Urothelium cell line (cell line): Measurements from ENCODE around the gene DKKL1.
A peak's percentile ranks its signal among the peaks of the same experiment; 100 is the strongest.

Experiments
- DNase-seq: peaks from one replicate; pipeline ENCODE4 v3.0.0; 2011; ENCODE audit warnings: low spot score, mixed read lengths
- FAIRE-seq: peaks from 2 replicates; lab custom pipeline; 2011; peaks lifted over from hg19 to GRCh38; lab: Jason Lieb, UNC

Gene DKKL1

DNA sequence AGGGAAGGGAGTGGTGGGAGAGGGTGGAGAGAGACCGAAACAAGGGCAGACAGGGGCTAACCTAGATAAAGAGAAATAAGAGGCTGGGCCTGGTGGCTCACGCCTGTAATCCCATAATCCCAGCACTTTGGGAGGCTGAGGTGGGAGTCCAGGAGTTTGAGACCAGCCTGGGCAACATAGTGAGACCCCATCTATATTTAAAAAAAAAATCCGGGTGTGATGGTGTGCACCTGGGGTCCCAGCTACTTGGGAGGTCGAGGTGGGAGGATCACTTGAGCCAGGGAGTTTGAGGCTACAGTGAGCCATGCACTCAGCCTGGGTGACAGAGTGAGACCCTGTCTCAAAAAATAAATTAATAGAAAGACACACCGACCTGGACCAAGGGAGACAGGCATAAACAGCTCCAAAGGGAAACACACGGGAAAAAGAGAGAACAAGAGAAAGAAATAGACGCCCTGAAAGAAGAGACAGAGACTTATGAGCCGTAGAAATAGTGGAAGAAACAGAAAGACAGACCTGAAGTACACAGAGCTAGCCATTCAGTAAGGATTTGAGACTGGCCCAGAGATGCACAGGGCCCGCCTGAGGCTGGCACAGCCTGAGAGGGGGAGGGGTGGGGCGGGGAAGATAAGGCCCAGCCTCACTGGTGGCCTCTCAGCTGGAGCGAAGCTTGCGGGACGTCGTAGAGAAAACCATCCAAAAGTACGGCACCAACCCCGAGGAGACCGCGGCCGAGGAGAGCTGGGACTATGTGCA lies 26.2 kb upstream of the DKKL1 start:
- DNase-seq (no peak), FAIRE-seq (no peak)

DNA sequence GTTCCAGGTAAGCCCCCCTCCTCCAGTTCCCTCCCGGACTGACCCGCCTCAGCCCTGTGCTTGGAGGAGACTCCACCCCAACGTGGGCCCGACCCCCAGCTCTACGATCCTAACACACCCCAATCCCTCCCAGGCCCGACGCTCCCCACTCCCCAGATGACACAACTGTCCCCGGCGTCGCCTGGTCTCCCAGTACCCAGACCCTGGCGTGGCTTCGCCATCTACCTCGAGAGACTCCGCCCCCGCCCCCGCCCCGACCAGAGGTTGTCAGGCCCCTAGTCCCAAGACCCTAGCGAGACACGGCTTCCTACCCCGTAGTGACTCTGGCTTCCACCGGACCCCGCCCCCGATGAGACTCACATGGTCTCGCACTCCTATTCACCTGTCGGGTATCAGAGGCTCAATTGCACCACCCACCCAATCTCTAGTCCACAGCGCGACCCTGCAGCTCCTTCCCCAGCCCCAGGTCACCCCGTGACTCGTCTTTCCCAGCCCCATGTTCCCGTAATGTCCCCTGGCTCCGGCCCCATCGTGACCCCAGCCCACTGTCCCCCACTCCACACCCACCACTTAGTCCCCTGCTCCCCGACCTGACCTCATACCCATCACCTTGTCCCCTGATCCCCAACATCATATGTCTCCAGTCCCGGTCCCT lies 25.5 kb upstream of the DKKL1 start:
- FAIRE-seq = no peak
- no peak for DNase-seq

DNA sequence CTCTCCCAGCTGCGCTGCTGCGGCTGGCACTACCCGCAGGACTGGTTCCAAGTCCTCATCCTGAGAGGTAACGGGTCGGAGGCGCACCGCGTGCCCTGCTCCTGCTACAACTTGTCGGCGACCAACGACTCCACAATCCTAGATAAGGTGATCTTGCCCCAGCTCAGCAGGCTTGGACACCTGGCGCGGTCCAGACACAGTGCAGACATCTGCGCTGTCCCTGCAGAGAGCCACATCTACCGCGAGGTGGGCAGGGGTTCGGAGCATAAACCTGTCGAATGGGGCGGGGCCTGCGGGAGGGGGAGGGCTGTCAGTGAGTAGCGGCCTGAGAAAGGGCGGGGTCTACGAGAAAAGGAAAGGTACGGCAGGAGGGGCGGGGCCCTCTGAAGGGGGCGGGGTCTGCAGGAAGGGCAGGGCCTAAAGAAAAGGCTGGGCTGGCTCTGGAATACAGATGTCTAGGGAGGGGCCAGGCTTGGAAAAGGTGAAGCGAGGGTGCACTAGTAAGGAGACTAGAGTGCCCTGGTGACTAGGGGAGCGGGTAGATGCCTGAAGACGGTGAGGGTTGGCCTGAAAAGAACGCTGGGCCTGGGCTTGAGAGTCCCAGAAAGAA lies 24.9 kb upstream of the DKKL1 start:
- no peak for FAIRE-seq
- DNase-seq = peak; percentile 33

DNA sequence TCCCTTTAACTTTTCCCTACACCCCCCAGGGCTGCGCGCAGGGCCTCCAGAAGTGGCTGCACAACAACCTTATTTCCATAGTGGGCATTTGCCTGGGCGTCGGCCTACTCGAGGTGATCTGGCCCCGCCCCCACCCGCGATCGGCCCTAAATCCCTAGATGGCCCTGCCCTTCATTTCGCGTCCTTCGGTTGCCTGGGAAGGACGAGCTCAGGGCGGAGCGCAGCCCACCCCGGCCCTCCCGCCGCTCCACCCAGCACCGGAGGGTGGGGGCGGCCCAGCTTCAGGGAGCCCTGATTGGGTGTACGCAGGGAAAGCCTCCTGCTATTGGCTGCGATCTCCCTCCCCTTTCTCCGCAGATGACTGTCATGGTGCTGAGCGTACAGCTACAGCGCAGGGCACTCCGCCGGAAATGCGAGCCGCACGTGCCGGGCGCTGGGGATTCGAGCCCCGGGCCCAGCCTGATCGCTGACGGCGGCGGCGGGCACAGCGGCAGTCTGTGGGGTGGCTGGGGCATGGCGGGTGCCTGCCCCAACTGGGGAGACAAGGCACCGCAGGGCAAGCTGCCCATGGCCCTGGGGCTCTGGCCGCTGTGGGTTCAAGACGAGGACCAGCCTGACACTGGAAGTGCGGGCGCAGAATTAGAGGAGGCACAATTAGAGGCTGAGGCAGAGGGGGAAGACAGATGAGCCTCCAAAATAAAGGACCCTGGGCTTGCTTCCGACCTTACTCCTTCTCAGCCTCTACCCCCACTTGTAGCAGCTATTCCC lies 24.2 kb upstream of the DKKL1 start:
- DNase-seq (no peak), FAIRE-seq (no peak)

DNA sequence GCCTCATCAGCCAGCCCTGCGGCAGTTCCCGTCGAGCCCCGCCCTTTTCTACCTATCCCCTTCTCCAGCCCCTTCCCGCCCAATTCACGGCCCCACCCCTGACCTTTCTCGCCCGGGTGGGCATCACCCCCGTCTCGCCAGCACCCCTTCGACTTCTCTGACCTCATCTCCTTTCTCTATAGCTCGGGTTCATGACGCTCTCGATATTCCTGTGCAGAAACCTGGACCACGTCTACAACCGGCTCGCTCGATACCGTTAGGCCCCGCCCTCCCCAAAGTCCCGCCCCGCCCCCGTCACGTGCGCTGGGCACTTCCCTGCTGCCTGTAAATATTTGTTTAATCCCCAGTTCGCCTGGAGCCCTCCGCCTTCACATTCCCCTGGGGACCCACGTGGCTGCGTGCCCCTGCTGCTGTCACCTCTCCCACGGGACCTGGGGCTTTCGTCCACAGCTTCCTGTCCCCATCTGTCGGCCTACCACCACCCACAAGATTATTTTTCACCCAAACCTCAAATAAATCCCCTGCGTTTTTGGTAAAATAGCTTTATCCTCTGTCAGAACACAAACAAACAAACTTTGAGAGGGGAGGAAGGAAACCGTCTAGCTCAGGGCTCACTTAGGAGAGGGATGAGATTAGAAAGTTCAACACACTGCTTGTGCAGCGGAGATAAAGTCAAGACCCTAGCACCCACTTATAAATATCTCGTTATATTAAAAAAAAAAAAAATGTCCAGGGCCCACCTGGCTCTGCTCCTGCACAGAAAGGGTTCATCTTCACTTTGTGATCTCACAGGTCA lies 23.4 kb upstream of the DKKL1 start:
- DNase-seq = no peak

DNA sequence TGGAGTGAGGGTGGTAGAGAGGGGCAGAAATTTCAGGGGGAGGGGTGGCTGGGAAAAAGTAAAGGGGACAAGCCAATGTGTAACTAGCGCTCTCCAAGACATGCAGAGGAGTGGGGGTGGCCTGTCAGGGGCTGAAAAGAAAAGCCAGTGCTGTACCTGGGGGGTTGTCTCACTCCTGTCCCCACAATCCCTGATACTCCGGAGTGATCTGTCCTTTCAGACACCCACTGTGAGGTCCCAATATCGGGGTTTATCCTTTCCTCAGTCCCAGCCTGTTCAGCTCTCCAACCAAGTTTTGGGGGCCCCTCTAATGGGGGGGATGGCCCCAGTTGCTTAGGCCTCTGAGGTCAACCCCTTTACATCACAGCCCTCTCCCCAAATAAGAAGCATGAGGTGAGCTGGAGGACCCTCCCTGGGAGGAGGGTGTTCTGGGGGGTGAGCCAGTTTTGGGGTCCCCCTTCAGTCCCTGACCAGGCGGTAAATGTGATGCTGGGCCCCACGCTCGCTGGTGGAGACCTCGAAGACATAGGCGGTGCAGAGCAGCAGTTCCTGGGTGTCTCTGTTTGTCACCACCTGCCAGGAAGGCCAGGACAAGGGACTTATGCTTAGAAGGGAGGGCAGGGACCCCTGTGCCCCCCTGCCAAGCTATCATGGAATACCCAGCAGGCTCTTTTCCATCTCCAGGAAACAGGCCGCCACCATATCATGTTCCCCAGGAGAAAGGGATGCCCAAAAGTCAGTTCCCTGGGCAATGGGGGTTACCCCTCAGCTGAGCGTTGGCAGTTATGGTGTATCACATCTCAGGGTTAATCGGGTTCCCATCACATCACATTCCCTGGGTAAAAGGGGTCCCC lies 22.6 kb upstream of the DKKL1 start:
- DNase-seq = no peak
- FAIRE-seq = no peak

More for the DNA sequence above, 23.4 kb upstream of the DKKL1 start:
- FAIRE-seq = no peak

DNA sequence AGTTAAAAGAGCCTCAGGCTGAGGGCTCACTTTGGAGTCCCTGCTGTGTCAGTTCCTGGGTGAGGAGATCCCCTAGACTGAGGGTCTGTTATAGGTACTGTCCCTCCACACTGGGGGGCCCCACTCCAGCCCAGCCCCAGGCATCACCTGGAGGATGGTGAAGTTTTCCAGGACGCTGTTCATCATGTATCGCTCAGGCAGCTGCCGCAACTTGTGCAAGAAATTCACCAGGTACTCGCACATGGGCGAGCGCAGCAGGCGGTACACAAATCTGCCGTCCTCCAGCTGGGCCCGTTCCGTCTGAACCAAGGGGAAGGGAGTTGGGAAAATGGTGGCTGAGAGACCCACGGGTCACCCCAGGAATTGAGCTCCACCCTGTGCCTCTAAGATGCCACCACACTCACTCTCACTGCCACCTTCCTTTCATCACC lies 21.4 kb upstream of the DKKL1 start:
- FAIRE-seq = no peak
- no peak for DNase-seq

DNA sequence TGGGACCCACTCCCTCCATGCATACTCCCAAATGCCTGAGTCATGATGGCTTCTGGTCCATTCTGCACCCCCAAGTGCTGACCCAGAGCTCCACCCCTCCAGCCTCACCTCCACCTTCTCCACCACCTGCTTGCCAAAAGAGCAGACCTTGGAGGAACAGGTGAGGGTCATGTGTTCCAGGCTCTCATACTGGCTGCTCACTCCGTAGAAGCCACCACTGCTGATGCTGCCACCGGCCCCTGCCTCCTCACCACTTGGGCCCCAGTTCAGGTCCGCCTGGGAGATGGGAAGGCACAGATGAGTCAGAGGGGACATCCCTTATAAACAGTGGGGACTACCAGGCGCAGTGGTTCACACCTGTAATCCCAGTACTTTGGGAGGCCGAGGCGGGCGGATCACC lies 20.6 kb upstream of the DKKL1 start:
- no peak for FAIRE-seq

DNA sequence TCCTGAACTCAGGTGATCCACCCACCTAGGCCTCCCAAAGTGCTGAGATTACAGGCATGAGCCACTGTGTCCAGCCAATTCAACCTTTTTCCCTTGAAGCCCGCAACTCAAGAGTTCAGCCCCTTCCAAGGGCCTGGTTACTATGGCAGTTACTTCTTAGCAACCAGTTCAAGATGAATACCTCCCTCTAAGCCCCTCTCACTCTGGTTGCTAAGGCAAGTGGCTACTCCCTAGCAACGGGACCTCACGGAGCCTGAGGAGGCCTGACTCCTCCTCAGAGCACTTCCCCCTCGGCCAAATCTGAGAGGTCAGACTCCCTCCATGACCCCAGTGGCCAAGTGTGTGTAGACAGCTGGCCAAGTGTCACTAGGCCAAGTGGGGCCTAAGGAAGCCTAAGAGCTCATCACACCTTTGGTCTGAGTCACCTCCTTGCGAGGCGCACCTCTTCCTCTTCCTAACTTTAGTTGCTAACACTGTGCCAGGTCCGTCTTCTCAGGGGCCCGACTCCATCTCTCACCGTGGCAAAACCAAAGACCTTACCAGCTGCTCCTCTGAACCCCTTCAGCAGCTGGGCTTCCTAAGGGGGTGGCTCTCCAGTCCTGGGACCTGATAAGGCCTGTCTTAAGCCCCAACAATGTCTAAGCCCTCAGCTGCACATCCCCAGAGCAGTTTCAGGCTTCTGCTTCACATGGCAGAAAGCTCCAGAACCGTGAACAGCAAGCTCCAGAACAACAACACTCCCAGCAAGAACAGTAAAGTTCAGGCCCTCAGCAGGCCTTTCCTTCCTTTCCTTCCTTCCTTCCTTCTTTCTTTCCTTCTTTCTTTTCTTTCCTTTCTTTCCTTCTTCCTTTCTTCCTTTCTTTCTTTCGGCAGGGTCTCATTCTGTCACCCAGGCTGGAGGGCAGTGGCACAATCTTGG lies 18.9 kb upstream of the DKKL1 start:
- DNase-seq = no peak
- FAIRE-seq = no peak

More for the DNA sequence above, 20.6 kb upstream of the DKKL1 start:
- DNase-seq = no peak

DNA sequence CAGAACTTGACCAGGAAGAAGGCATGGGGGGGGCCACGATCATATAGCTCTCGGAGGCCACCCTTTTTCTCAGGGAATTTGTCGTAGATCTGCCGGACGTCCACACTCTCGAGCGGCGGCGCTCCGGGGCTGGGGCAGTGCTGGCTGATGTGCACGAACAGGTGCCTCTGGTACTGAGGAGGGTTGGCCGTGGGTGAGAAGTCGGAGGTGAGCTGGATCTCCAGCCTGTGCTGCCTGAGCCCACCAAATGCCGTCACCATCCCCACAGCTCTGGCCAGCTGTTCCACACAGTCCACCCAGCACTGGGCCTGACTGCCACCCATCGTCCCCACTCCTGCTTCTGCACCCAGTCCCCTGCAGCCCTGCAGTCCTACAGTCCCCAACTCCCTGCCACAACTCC lies 16.5 kb upstream of the DKKL1 start:
- DNase-seq (no peak), FAIRE-seq (no peak)

DNA sequence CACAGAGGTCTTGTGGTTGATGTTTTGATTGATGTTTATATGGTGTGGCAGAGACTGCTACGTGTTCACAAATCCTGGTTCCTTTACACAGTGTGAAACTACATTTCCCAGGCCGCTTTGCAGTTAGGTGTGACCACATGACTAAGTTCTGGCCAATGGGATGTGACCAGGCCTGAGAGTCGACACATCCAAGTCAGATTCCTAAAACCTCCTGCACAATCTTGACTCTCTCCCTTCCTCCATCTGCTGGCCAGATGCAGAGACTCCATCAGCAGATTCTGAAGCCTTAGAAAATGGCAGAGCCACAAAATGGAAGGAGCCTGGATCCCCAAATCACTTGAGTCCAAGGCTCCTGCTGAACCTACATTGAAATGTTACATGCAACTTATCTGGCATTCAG lies 15.8 kb upstream of the DKKL1 start:
- no peak for FAIRE-seq
- DNase-seq = peak; percentile 60

DNA sequence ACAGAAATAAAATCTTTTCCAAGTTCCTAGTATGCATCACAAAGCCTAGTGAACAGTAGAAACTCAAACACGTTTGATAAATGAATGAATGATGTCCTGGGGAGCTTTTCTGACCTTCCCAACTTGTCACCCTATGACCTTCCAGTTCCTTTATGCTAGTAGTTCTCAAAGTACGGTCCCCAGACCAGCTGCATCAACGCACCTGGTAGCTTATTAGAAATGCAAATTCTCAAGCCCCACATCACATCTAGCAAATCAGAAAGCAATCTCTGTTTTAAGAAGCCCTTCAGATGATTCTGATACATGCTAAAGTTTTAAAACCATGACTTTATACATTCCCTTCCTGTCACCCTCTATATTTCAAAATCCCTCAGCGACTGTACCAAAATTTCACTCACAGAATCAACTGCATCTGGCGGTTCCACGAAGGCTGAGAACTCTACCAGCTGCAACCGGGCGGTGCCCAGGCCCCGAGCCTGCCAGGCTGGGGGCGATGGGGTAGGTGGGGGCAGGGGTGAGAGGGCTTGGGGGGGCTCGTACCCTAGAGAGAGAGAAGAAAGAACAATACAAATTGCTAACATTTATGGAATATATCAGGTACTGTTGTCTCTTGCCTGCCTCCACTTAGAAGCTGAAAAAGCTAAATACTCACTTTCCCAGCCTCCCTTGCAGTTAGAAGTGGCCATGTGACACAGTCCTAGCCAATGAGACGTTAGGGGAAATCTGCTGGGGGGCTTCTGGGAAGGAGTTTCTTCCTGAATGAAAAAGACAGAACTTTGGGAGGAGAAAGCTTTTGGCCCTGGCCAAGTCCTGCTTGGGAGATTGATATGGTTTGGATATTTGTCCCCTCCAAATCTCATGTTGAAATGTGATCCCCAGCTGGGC lies 15.1 kb upstream of the DKKL1 start:
- FAIRE-seq (no peak), DNase-seq (no peak)

DNA sequence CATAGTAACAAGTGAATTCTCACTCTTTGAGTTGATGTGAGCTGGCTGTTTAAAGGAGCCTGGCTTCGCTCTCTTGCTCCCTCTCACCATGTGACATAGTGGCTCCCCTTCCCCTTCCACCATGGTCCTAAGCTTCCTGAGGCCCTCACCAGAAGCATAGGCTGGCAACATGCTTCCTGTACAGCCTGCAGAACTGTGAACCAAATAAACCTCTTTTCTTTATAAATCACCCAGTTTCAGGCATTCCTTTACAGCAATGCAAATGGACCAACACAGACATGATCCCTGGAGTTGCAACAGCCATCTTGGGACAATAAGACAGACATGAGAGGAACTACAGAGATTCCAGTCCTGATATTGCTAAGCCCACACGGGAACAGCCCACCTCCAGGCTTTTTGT lies 14.1 kb upstream of the DKKL1 start:
- FAIRE-seq (no peak), DNase-seq (no peak)

DNA sequence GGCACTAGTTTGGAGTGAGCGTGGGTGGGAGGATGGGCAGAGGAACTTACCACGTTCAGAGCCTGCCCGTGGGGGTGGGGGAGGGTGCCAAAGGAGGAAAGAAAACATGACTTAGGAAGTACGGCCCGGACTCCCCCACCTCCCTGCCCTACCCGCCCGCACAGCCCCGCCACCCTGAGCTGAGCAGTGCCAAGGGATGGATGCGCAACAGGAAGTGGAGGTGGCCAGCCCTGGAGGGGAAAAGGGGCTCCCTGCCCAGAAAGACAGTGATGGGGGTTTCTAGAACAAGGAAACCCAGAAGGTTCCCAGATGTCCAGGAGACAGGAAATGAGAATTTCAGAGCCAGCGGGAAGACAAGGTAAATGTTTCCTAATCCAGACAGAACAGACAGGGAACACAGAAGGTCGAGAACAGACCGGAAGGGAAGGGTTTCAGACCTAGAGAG lies 7.7 kb upstream of the DKKL1 start:
- FAIRE-seq = no peak
- no peak for DNase-seq

DNA sequence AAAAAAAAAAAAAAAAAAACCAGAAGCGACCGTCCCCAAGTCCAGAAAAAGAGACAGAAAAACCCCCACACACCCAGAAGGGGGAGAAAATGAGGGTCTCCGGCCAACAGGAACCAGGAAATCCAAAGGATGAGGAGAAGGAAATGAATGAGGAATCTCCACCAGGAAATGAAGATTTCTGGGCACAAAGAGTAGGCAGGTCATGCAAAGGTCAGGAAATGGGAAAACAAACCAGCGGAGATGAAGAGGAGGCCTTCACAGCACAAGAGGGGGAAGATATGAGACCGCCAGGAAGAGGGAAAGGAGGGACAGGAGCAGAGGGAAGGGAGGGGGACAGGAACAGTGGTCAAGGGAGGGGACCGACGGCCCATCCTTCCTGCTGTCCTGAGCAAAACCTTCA lies 7.3 kb upstream of the DKKL1 start:
- FAIRE-seq = no peak
- DNase-seq = no peak

DNA sequence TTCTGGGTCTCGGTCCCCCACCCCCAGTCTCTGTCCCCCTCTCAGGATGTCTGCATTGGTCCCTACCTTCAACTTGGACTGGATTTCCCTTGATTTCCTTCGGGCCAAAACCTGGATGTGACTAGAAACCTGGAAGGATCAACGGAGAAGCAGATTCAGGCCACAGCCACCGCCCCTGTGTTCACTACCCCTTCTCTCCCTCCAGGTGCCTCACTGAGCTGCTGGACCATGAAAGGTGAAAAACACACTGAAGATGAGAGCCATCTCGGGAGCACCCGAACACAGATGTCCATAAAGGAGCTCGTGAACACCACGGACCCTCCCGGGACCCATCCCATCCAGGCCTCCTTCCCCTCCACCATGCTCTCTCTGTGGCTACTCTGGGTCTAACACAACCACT lies 6.5 kb upstream of the DKKL1 start:
- DNase-seq = no peak
- no peak for FAIRE-seq
